Uterus (tissue), 4 donors: ENCODE measurements around the gene MLLT6. TPM values are rescaled to one million over a fixed set of nuclear protein-coding genes. Genes with fewer than 3 reads are reported as not detected.

ENCODE experiments used
- DNase-seq, 2 donors: peaks; one replicate each; pipeline ENCODE4 v3.0.0-alpha.2; 2019 to 2020
- H3K27ac ChIP-seq, 2 donors: fragments of 200-600 bp; sonication (generic); 1 replicate in 1 of 2; 2 replicates in 1 of 2; pipeline ENCODE4 v1.5.1; 2016 to 2018
- H3K27me3 ChIP-seq, 2 donors: fragments of 200-600 bp; sonication (generic); one replicate each; pipeline ENCODE4 v1.5.1; 2018 to 2019; ENCODE audit warnings: control low read depth in 1 of 2
- H3K36me3 ChIP-seq, 2 donors: fragments of 200-600 bp; sonication (generic); one replicate each; pipeline ENCODE4 v1.5.1; 2019; ENCODE audit warnings: control low read depth in 1 of 2
- H3K4me1 ChIP-seq, 2 donors: fragments of 200-600 bp; sonication (generic); one replicate each; pipeline ENCODE4 v1.5.1; 2018 to 2019; ENCODE audit warnings: control low read depth in 1 of 2
- H3K4me3 ChIP-seq, 2 donors: fragments of 200-600 bp; sonication (generic); 1 replicate in 1 of 2; 2 replicates in 1 of 2; pipeline ENCODE4 v1.5.1; 2018 to 2019; ENCODE audit warnings: mild to moderate bottlenecking in 1 of 2
- H3K9me3 ChIP-seq, 2 donors: fragments of 200-600 bp; sonication (generic); one replicate each; pipeline ENCODE4 v1.5.1; 2019; ENCODE audit warnings: control low read depth in 1 of 2
- CTCF ChIP-seq, 4 experiments: fragments of 200-600 bp in 2 of 4; fragments of 450-650 bp in 2 of 4; sonication (generic) in 2 of 4; IDR thresholded peaks; one replicate each; pipeline ENCODE4 v1.5.1; 2016 to 2019; ENCODE audit warnings: antibody characterized with exemption in 4 of 4, mild to moderate bottlenecking in 2 of 4, moderate library complexity in 1 of 4
- POLR2A ChIP-seq, 2 donors: fragments of 450-650 bp; IDR thresholded peaks; one replicate each; pipeline ENCODE4 v1.6.1; 2016; ENCODE audit warnings: antibody characterized with exemption in 2 of 2, mild to moderate bottlenecking in 1 of 2, moderate library complexity in 1 of 2
- intact Hi-C: fragments of 100-400 bp; cut with DNase I; formaldehyde crosslinking; loops from one replicate; pipeline ENCODE4 v1.15.1; 2023; ENCODE audit warnings: low total_unique reads
- total RNA-seq, 4 donors: library from RNA; depleted of rRNA in 3 of 4; stranded (reverse); fragments of >200 nt in 3 of 4; gene quantifications; one replicate each; pipeline versions ENCODE4 v1.1.0 to v1.2.4, GENCODE V29; 2014 to 2023
- donor health status: DM: yes; HTN: yes; CAD: no.

The MLLT6 gene
- total RNA-seq, 4 donors from 2014 or later: 32.3 to 218 (median 60.3) TPM

DNA sequence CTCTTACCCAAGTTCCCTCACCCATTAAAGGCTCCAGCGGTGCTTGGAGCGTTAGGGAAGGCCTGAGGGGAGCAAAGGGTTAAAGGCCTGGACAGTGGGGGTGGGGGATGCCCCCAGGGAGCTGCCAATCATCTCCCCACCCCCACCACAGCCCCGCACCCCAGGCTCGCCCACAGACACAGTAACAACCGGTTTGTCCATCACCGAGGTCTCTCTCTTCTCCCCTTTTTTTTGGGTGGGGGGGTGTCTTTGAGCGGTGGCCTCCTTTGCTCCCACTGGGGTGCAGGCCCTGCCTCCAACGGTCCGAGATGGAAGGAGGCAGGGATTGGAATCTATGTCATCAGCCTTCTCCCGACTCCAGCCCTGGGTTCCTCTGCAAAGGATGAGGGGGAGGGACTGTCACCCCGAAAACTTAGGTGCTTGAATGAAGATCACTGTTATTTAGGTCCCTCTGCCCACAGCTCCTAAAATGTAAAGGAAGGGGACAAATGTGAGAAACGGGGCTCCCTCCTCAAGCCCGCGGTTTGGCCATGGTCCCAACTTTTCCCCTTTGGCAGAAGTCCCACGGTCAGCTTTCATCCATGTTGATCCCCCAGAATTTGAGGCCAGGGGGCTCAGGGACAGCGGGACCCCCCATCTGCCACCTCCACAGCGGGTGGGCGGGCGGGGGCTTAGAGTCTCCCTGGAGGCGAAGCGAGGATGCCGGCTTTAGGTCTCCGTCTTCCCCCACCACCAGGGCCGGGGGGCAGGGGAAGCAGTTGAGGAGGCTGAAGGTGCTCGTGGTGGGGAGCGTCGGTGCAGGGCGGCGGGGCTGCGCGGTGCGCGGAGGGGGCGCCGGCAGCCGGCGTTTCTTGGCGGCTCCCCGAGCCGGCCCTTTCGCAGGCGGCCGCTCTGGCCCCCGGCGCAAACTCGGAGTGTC, 32.0 kb upstream of the MLLT6 start:
- H3K4me3 ChIP-seq: no peak overlapping the region
- H3K27me3 ChIP-seq: peaks cover 0 to 35% of the 10 kb centered on the region in 2 donors
- peaks cover 0 to 12% of the 10 kb centered on the region in 2 donors for H3K4me1 ChIP-seq
- intact Hi-C loops: no loop called here
- H3K9me3 ChIP-seq: no peaks in the 10 kb centered on the region
- H3K36me3 ChIP-seq: no peaks in the 10 kb centered on the region
- TF ChIP-seq POLR2A (IDR thresholded peaks at IDR 0.05): no peak
- no peak for TF ChIP-seq CTCF (IDR thresholded peaks at IDR 0.05)
- DNase-seq: no peak
- H3K27ac ChIP-seq: no peak overlapping the region

GRCh38 chr17:38673707-38674013, 31.4 kb upstream of the MLLT6 start:
- H3K27ac ChIP-seq: no peak overlapping the region
- peaks cover 0 to 35% of the 10 kb centered on the region in 2 donors for H3K27me3 ChIP-seq
- TF ChIP-seq CTCF (IDR thresholded peaks at IDR 0.05) (peak in 1 of 4 experiments; percentile 17), POLR2A (IDR thresholded peaks at IDR 0.05) (no peak)
- H3K4me3 ChIP-seq: peak overlapping the region in 1 of 2 donors; percentile 35
- no peaks in the 10 kb centered on the region for H3K36me3 ChIP-seq
- DNase-seq: peak in 1 of 2 donors; percentile 34
- intact Hi-C loops: no loop called here
- no peaks in the 10 kb centered on the region for H3K9me3 ChIP-seq
- H3K4me1 ChIP-seq: peaks cover 0 to 12% of the 10 kb centered on the region in 2 donors

GRCh38 chr17:38674014-38674748, 30.9 kb upstream of the MLLT6 start:
- no peaks in the 10 kb centered on the region for H3K9me3 ChIP-seq
- H3K27me3 ChIP-seq: peaks cover 0 to 35% of the 10 kb centered on the region in 2 donors
- no peak for TF ChIP-seq POLR2A (IDR thresholded peaks at IDR 0.05)
- no peak for TF ChIP-seq CTCF (IDR thresholded peaks at IDR 0.05)
- peak overlapping the region; percentile 6 to 35 for H3K4me3 ChIP-seq
- no peak overlapping the region for H3K27ac ChIP-seq
- peaks cover 0 to 12% of the 10 kb centered on the region in 2 donors for H3K4me1 ChIP-seq
- intact Hi-C loops: no loop called here
- no peaks in the 10 kb centered on the region for H3K36me3 ChIP-seq
- DNase-seq: peak in 1 of 2 donors; percentile 22

GRCh38 chr17:38674749-38675615, 30.1 kb upstream of the MLLT6 start, which contains the start of gene EPOP:
TSS of gene EPOP (minus strand) at chr17:38674957. CDS start at chr17:38674495, 462 bp downstream.
- no peaks in the 10 kb centered on the region for H3K36me3 ChIP-seq
- H3K4me3 ChIP-seq: peak within 1 kb of the TSS; percentile 6 to 35
- H3K9me3 ChIP-seq: no peaks in the 10 kb centered on the region
- TF ChIP-seq CTCF (IDR thresholded peaks at IDR 0.05) (no peak), POLR2A (IDR thresholded peaks at IDR 0.05) (peak; percentile 32 to 33)
- intact Hi-C loops: loop anchor here (5.0 kb wide), 1 partner anchor 62 kb away; no protein-coding TSS in a partner anchor
- H3K4me1 ChIP-seq: peaks cover 0 to 12% of the 10 kb centered on the region in 2 donors
- peak; percentile 54 to 78 for DNase-seq
- H3K27me3 ChIP-seq: peaks cover 0 to 35% of the 10 kb centered on the region in 2 donors
- H3K27ac ChIP-seq: no peak within 1 kb of the TSS
